IgD-negative memory B cell (primary cell): ENCODE data around the gene GPC6. TPM values are rescaled to one million over a fixed set of nuclear protein-coding genes. Genes with fewer than 3 reads are reported as not detected.
"Not testable (repeated sequence)": the region's sequence is repeated elsewhere in the genome, so short reads cannot be mapped to it uniquely, and the experiment has no call there.

Source experiments
- H3K27ac Mint-ChIP-seq, 3 donors: one replicate each; pipeline ENCODE4 v1.8.0; 2020 to 2022; ENCODE audit warnings: mild to moderate bottlenecking in 3 of 3, mixed read lengths in 3 of 3, moderate library complexity in 1 of 3
- H3K27me3 Mint-ChIP-seq: one replicate; pipeline ENCODE4 v1.8.0; 2021; ENCODE audit warnings: mixed read lengths
- H3K36me3 Mint-ChIP-seq: one replicate; pipeline ENCODE4 v1.8.0; 2020; ENCODE audit warnings: mild to moderate bottlenecking, mixed read lengths
- H3K4me1 Mint-ChIP-seq, 3 donors: one replicate each; pipeline ENCODE4 v1.8.0; 2020 to 2022; ENCODE audit warnings: mixed read lengths in 3 of 3, mild to moderate bottlenecking in 1 of 3
- H3K4me3 Mint-ChIP-seq, 4 donors: one replicate each; pipeline ENCODE4 v1.8.0; 2020 to 2022; ENCODE audit warnings: mild to moderate bottlenecking in 4 of 4, mixed read lengths in 4 of 4, moderate library complexity in 3 of 4
- H3K9me3 Mint-ChIP-seq, 3 donors: one replicate each; pipeline ENCODE4 v1.8.0; 2020 to 2021; ENCODE audit warnings: mixed read lengths in 3 of 3, mild to moderate bottlenecking in 1 of 3
- polyA plus RNA-seq: library from polyadenylated mRNA; unstranded; fragments of 300-500 nt; fragmentation: Illumina TruSeq; gene quantifications from one replicate; pipeline ENCODE4 v1.2.3, GENCODE V29; 2021

The GPC6 gene
- polyA plus RNA-seq, 1 donor from 2014 or later = not detected

DNA sequence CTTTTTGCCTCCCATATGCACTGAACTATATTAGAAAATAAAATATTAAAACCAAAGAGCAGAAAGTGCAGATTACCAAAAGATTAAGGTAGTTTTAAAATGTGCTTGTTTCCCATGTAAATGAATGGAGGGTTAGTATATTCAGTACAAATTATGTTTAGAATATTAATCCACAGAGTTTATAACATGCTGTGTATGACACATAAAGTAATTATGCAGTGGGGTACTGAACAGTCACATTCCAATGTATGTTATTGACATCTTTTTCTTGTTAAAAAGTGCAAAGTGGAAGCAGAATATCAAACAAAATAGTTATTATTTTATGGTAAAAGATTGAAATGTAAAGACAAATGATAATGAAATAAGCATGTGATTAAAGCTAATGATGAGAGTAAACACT, 79.3 kb downstream of the GPC6 start:
- H3K27ac Mint-ChIP-seq = no peak overlapping the region
- no peak overlapping the region for H3K4me3 Mint-ChIP-seq
- peaks cover 0 to 6% (median 4%) of the 10 kb centered on the region in 3 donors for H3K9me3 Mint-ChIP-seq
- no peaks in the 10 kb centered on the region for H3K27me3 Mint-ChIP-seq
- no peaks in the 10 kb centered on the region for H3K4me1 Mint-ChIP-seq
- no peaks in the 10 kb centered on the region for H3K36me3 Mint-ChIP-seq

DNA sequence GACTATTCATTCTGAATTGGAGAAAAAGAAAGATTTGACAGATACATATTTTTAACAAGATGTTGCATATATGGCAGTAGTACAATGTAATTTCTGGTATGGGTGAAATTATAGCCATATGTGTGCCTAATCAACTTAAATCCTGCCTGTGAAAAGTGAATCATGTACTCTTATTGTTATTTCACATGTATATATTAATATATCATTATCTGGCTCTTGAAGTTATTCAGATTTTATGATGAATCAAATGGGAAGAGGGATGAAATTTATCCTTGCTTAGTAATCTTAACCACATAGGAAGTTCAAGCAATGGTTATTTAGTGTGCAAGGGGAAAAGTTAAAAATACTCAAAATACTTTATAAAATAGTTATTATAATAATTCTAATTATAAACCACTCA, 80.5 kb downstream of the GPC6 start:
- H3K4me1 Mint-ChIP-seq = no peaks in the 10 kb centered on the region
- H3K9me3 Mint-ChIP-seq = peaks cover 0 to 6% (median 4%) of the 10 kb centered on the region in 3 donors
- no peak overlapping the region for H3K27ac Mint-ChIP-seq
- no peak overlapping the region for H3K4me3 Mint-ChIP-seq
- no peaks in the 10 kb centered on the region for H3K36me3 Mint-ChIP-seq
- no peaks in the 10 kb centered on the region for H3K27me3 Mint-ChIP-seq

DNA sequence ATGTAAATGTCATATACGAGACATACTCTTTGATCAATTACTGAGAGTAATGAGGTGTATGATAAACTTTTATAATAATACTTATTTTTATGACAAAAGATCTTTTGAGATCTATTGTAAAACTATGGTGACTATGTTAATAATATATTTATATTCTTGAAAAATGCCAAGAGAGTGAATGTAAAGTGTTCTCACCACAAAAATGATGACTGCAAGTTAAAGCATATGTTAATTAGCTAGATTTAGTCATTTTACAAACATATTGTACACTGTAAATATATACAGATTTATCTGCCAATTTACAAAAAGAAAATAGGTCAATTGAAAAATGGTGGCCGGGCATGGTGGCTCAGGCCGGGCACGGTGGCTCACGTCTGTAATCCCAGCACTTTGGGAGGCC, 81.0 kb downstream of the GPC6 start:
- peaks cover 0 to 6% (median 4%) of the 10 kb centered on the region in 3 donors for H3K9me3 Mint-ChIP-seq
- no peak overlapping the region for H3K4me3 Mint-ChIP-seq
- H3K27me3 Mint-ChIP-seq = no peaks in the 10 kb centered on the region
- H3K27ac Mint-ChIP-seq = no peak overlapping the region
- no peaks in the 10 kb centered on the region for H3K4me1 Mint-ChIP-seq
- H3K36me3 Mint-ChIP-seq = no peaks in the 10 kb centered on the region

DNA sequence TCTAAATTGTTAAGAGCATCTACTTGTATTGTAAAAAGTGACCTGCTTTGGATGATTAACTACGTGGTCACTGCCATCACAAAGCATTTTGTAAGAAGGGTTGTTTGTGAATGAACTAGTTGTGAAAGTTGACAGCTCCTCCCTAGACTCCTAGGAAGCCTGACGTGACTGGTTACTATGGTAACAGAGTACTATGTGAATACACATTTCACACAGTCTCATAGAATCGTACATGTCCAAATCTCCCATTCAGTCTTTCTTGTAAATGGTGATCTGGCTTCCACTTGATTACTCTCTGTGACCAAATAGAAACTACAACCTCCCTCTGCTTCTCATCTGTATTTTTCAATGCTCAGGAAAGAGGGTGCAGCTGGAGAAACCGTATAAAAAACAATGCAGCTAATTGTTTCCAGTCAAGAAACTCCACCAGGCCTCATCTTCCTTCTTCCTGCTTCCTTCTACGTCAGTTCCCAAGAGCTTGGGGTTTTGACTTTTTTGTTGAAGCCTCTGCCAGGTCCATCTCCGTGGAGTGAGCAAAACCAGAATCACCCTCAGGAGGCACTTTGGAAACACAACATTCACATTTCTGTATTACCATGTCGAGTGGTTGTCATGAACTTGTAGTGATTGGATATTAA, 83.4 kb downstream of the GPC6 start:
- no peak overlapping the region for H3K27ac Mint-ChIP-seq
- no peaks in the 10 kb centered on the region for H3K27me3 Mint-ChIP-seq
- no peaks in the 10 kb centered on the region for H3K4me1 Mint-ChIP-seq
- H3K36me3 Mint-ChIP-seq = no peaks in the 10 kb centered on the region
- H3K9me3 Mint-ChIP-seq = peaks cover 0 to 4% (median 2%) of the 10 kb centered on the region in 3 donors
- no peak overlapping the region for H3K4me3 Mint-ChIP-seq

DNA sequence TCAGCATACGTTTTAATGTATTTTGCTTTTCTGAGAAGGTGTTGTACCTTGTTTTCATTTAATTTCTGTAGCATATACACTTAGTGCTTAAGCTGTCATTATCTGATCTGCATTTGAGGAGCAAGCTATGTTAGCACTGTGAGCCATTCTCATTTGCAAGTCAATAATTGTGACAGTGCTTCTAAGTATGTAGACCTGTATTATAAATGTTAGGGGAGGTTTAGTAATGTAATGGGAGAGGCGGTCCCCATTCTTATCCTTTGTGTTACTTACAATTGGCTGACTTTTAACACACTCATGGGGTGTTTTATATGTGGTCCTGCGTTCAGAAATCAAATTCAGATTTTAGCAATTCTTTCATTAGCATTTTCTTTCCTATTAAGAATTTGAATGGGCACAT, 90.2 kb downstream of the GPC6 start:
- peaks cover 0 to 6% (median 0%) of the 10 kb centered on the region in 3 donors for H3K9me3 Mint-ChIP-seq
- no peak overlapping the region for H3K4me3 Mint-ChIP-seq
- no peak overlapping the region for H3K27ac Mint-ChIP-seq
- H3K27me3 Mint-ChIP-seq = no peaks in the 10 kb centered on the region
- no peaks in the 10 kb centered on the region for H3K36me3 Mint-ChIP-seq
- no peaks in the 10 kb centered on the region for H3K4me1 Mint-ChIP-seq

DNA sequence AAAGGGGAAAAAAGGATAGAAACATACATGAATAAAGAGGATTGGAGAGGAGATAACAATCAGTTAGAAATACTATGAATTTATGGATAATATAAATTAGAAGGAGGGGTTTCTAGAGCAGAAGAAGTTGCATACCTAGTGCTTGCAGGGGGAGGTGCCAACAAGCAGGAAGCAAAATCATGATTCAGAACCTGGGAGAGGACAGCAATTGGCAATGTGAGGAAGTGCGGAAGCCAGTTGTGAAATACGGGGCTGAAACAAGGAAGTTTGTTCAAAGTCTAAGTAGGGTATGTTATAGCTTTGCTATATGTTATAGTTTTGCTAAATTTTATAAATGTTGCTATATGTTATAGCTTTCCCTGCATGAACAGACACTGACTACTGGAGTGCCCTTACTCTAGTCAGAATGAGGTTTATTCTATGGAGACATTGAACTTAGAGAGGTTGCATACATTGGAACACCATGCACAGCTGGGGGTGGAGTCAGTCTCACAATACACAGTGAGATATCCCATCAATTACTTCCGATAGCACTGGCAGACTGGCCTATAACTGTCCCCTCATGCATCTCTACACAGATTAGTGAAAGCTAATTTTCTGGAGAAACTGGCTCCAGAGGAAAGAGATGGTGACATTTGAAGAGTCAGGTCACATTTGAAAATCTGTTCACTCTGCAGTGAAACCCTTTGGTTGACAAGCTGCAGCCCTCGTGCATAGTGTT, 92.1 kb downstream of the GPC6 start:
- Mint-ChIP-seq H3K4me3 (no peak overlapping the region), H3K27me3 (no peaks in the 10 kb centered on the region), H3K4me1 (no peaks in the 10 kb centered on the region), H3K27ac (peak overlapping the region in 1 of 3 donors; percentile 36), H3K9me3 (peaks cover 0 to 6% (median 0%) of the 10 kb centered on the region in 3 donors), H3K36me3 (no peaks in the 10 kb centered on the region)

DNA sequence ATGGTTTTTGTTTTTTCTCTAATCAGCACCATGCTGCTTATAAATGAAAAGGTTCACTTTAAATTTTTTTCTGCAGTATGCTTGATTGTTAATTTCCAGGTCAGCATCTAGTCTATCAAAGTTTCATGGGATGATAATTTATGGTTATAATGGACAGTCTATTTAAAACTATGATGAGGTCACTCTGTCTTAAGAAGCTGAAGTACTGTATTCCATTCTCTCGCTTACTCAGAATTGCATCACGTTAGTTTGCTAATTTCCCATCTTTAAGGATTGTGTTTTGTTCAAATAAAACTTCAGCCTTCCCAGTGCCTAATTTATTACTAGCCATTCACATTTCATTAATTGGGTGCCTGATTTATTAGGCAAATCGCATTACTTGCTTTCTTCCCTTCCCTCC, 94.3 kb downstream of the GPC6 start:
- no peaks in the 10 kb centered on the region for H3K36me3 Mint-ChIP-seq
- H3K27ac Mint-ChIP-seq = no peak overlapping the region
- peaks cover 0 to 6% (median 2%) of the 10 kb centered on the region in 3 donors for H3K9me3 Mint-ChIP-seq
- H3K4me3 Mint-ChIP-seq = no peak overlapping the region
- no peaks in the 10 kb centered on the region for H3K27me3 Mint-ChIP-seq
- H3K4me1 Mint-ChIP-seq = no peaks in the 10 kb centered on the region

DNA sequence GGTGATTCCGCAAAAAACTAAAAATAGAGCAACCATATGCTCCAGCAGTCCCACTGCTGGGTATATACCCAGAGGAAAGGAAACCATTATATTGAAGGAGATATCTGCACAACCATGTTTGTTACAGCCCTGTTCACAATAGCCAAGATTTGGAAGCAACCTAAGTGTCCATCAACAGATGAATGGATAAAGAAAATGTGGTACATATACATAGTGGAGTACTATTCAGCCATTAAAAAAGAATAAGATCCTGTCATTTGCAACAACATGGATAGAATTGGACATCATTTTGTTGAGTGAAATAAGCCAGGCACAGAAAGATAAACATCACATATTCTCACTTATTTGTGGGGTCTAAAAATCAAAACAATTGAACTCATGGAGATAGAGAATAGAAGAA, 97.3 kb downstream of the GPC6 start:
- H3K36me3 Mint-ChIP-seq, H3K4me1 Mint-ChIP-seq, H3K9me3 Mint-ChIP-seq, H3K4me3 Mint-ChIP-seq, H3K27ac Mint-ChIP-seq, H3K27me3 Mint-ChIP-seq: not testable (repeated sequence)

DNA sequence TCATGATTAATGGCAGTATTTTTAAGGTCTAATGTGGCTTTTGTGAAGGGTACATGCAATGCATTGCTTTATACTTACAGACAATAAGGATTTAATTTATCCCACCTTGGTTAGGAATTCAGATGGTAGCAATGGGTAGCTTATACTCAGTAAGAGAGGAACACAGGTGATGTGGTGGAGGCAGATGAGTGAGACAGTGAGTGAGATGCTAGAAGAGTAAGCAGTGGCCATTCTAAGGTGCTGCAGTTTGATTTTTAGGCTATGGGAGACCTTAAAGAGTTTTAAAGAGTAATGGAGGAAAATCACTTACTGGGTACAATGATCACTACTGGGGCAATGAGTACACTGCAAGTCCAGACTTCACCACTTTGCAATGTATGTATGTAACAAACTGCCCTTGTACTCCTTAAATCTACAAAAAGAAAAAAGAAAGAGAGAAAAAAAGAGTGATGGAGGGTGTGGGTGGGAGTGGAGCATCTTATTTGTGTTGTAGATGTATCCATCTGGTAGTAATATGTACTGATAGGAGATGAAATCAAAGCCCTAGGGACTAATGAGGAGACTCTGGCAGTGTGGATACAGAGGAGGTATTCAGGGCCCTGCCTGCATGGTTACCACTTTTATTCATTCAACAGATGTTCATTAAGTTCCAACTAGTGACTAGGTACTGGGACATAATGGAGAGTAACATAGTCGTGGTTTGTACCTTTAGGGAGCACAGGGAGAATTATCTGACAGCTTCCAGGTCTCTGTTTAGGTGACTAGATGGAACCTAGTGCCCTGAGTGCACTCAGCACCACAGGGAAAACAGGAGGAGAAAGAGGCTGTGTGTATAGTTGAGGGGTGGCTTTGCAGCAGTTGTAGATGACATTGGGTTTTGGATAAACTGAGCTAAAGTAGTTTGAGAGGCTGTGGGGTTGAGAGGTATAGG, 99.0 kb downstream of the GPC6 start:
- Mint-ChIP-seq H3K27me3 (no peaks in the 10 kb centered on the region), H3K9me3 (peaks cover 0 to 2% (median 2%) of the 10 kb centered on the region in 3 donors), H3K4me1 (no peaks in the 10 kb centered on the region), H3K4me3 (no peak overlapping the region), H3K36me3 (no peaks in the 10 kb centered on the region), H3K27ac (peak overlapping the region in 1 of 3 donors; percentile 54)

DNA sequence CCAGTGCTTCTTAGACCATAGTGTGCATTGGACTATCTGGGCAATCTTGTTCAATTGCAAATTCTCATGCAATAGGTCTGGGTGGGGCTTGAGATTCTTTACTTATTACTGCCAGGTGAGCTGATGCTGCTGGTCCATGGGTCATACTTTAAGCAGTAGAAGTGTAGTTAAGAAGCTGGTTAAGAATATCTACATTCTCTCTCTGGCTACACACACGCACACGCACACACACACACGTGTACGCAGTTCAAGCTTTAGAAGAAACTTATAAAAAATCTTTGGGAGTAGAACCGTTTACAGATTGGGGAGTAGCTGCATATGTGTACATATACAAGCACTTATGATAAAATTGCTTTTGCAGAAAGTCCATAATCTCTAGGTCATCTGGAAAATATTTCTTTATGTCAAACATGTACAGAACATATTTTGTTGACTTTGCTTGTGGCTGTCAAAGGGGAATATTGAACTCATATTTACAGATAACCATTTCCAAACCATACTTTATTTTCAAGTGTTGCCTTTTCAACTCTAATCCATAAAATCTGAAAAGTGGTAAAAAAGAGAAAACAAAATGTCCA, 99.7 kb downstream of the GPC6 start:
- no peaks in the 10 kb centered on the region for H3K27me3 Mint-ChIP-seq
- no peaks in the 10 kb centered on the region for H3K4me1 Mint-ChIP-seq
- H3K4me3 Mint-ChIP-seq = no peak overlapping the region
- H3K9me3 Mint-ChIP-seq = peaks cover under 1 to 6% (median 2%) of the 10 kb centered on the region in 3 donors
- H3K27ac Mint-ChIP-seq = no peak overlapping the region
- H3K36me3 Mint-ChIP-seq = no peaks in the 10 kb centered on the region

DNA sequence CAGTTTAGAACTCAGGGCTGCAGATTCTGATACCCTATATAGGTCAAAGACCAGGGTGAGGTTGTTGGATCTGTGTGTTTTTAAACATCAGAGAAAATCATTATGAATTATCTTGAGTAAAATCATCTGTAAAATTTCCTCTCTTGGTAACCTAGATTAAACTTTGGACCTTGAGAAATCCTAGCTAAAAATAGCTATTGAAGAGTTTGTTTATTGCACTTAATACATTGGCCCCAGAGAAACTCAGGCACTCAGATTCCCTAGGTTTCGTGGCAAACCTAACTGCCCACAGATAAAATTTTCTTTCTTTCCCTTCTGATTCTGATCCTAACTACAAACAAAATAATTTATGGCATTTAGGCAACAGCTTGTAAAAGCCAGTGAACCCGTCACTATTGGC, 102.3 kb downstream of the GPC6 start:
- no peaks in the 10 kb centered on the region for H3K27me3 Mint-ChIP-seq
- H3K27ac Mint-ChIP-seq = no peak overlapping the region
- H3K36me3 Mint-ChIP-seq = no peaks in the 10 kb centered on the region
- H3K9me3 Mint-ChIP-seq = peaks cover 1 to 17% (median 4%) of the 10 kb centered on the region in 3 donors
- no peaks in the 10 kb centered on the region for H3K4me1 Mint-ChIP-seq
- H3K4me3 Mint-ChIP-seq = no peak overlapping the region

DNA sequence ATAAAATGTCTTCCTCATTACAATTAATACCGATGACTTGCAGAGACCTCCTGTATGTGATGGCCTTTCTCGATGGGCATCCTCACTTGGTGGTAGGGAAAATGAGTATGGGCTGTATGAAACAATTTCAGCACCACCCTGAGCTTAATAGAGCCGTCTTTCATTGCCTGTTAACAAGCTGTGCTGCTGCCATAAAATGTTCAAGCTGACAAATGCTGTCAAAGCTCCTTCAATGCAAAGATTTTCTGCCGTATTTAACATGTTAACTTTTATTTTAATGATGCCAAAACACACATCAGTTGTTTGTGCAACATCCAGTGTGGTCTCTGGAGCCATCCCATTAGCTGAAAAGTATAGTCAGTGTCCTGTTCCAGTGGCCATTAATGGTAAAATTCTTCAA, 110.1 kb downstream of the GPC6 start:
- no peaks in the 10 kb centered on the region for H3K27me3 Mint-ChIP-seq
- H3K36me3 Mint-ChIP-seq = no peaks in the 10 kb centered on the region
- peaks cover 0 to 19% (median 4%) of the 10 kb centered on the region in 3 donors for H3K9me3 Mint-ChIP-seq
- H3K4me3 Mint-ChIP-seq = no peak overlapping the region
- H3K27ac Mint-ChIP-seq = no peak overlapping the region
- no peaks in the 10 kb centered on the region for H3K4me1 Mint-ChIP-seq

DNA sequence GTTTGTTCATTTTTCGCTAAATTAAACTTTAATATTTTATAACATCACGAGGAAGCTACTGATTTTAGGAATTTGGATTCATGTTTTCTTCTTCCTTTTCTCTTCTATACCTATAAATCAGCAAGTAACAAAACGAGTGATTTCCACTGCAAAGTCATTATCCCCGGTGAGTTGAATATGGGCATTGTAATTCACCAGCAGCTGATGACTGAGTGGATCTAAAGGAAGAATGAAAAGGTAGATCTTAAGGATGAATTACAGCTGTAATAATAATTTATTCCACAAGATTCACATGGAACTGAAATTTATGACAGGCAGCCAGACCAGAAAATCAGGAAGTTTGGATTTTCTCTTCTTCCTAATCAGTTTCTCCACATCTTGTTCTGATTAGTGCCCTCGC, 111.4 kb downstream of the GPC6 start:
- no peaks in the 10 kb centered on the region for H3K27me3 Mint-ChIP-seq
- no peak overlapping the region for H3K27ac Mint-ChIP-seq
- H3K4me1 Mint-ChIP-seq = no peaks in the 10 kb centered on the region
- peaks cover 3 to 10% (median 4%) of the 10 kb centered on the region in 3 donors for H3K9me3 Mint-ChIP-seq
- no peak overlapping the region for H3K4me3 Mint-ChIP-seq
- no peaks in the 10 kb centered on the region for H3K36me3 Mint-ChIP-seq

DNA sequence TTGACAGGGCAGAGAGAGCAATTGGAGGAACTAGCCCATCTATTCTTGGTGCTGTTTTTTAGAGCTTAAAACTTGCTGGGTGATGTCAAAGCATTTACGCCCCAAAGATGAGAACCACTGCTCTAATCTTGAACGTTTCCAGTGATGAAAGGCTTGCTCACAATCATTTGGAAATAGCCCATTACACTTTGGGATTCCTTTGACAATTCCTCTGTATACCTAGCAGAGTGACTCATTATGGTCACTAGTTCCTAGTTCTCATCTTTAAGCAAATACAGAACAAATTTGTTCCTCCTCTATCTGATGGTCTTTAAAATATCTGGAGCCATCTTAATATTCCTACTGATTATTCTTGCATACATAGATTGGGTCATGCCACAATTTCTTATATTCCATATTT, 112.3 kb downstream of the GPC6 start:
- Mint-ChIP-seq H3K36me3 (no peaks in the 10 kb centered on the region), H3K27ac (no peak overlapping the region), H3K27me3 (no peaks in the 10 kb centered on the region), H3K9me3 (peaks cover 3 to 12% (median 4%) of the 10 kb centered on the region in 3 donors), H3K4me1 (no peaks in the 10 kb centered on the region), H3K4me3 (no peak overlapping the region)

DNA sequence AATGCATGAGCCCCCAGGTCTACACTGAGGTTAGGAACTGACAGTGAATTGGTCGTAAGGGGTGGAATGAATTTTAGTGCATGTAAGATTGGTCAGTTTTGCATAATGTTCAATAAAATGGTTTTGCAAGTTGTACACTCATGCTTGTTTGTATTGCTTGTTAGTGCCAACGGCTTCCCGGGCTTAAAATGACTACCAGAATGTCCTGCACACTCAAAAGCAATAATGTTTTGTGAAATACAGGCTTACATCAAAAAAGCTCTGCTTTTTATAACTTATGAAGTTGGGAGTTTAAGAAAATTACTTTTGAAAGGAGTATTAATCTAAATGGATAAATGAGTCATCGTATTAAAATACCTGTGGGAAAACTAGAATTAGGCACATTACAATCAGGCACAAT, 112.9 kb downstream of the GPC6 start:
- Mint-ChIP-seq H3K27me3 (no peaks in the 10 kb centered on the region), H3K4me3 (no peak overlapping the region), H3K4me1 (no peaks in the 10 kb centered on the region), H3K36me3 (no peaks in the 10 kb centered on the region), H3K9me3 (peaks cover 3 to 18% (median 4%) of the 10 kb centered on the region in 3 donors), H3K27ac (no peak overlapping the region)
